ENCODE measurements around the gene GRIA3.

GRIA3 gene

GRCh38 chrX:123256378-123256777 is 72.3 kb downstream of the GRIA3 start:
- Histone ChIP-seq H2AFZ (ENCODE audit: low read depth, low read length) (no peak overlapping the region), H2BK15ac (ENCODE audit: low read depth, poor library complexity, severe bottlenecking) (no peak overlapping the region), H3K4me1 (ENCODE audit: control insufficient read depth, insufficient read depth, low read depth, low read length) (no peaks in the 10 kb centered on the region), H3K18ac (ENCODE audit: low read depth in 1 of 2, low read length in 2 of 2) (no peak overlapping the region), H3K36me3 (ENCODE audit: control insufficient read depth in 1 of 2, insufficient read depth in 2 of 2, low read depth in 1 of 2, low read length in 2 of 2) (peaks cover 0 to 31% of the 10 kb centered on the region in 2 experiments), H4K91ac (ENCODE audit: low read length) (no peak overlapping the region), H3K9ac (ENCODE audit: low read length) (no peak overlapping the region), H3K4me2 (ENCODE audit: low read length, poor library complexity, severe bottlenecking) (no peak overlapping the region), H3K27me3 (ENCODE audit: control insufficient read depth in 1 of 2, insufficient read depth in 1 of 2, low read length in 2 of 2) (no peaks in the 10 kb centered on the region), H2BK5ac (ENCODE audit: low read depth, low read length, poor library complexity, severe bottlenecking) (no peak overlapping the region), H3K4me3 (ENCODE audit: insufficient read depth in 1 of 2, low read depth in 1 of 2, low read length in 2 of 2) (no peak overlapping the region), H2AK5ac (ENCODE audit: low read length, severe bottlenecking) (no peak overlapping the region), H3K14ac (ENCODE audit: low read length in 2 of 2) (no peak overlapping the region), H4K8ac (ENCODE audit: low read length) (no peak overlapping the region), H2BK12ac (ENCODE audit: low read length in 2 of 2) (no peak overlapping the region), H3K27ac (ENCODE audit: low read length, poor library complexity, severe bottlenecking) (no peak overlapping the region), H3K9me3 (ENCODE audit: control insufficient read depth, low read length) (no peaks in the 10 kb centered on the region), H3K79me1 (replicated peaks; ENCODE audit: low read length, poor library complexity, severe bottlenecking) (no peaks in the 10 kb centered on the region), H3K4ac (ENCODE audit: low read depth in 1 of 2, low read length in 2 of 2) (no peak overlapping the region), H2BK120ac (ENCODE audit: low read depth, low read length) (no peak overlapping the region), H3K23ac (ENCODE audit: low read length in 2 of 2) (no peak overlapping the region)
- WGBS: 71% methylated on average over 1 of the region's 1 CpG
- no peak for DNase-seq

GRCh38 chrX:123260920-123261418 is 76.9 kb downstream of the GRIA3 start:
- Histone ChIP-seq H2BK5ac (ENCODE audit: low read depth, low read length, poor library complexity, severe bottlenecking) (no peak overlapping the region), H3K36me3 (ENCODE audit: control insufficient read depth in 1 of 2, insufficient read depth in 2 of 2, low read depth in 1 of 2, low read length in 2 of 2) (peaks cover 0 to 6% of the 10 kb centered on the region in 2 experiments), H3K9me3 (ENCODE audit: control insufficient read depth, low read length) (no peaks in the 10 kb centered on the region), H3K14ac (ENCODE audit: low read length in 2 of 2) (no peak overlapping the region), H3K4me1 (ENCODE audit: control insufficient read depth, insufficient read depth, low read depth, low read length) (no peaks in the 10 kb centered on the region), H2AK5ac (ENCODE audit: low read length, severe bottlenecking) (no peak overlapping the region), H3K27ac (ENCODE audit: low read length, poor library complexity, severe bottlenecking) (no peak overlapping the region), H2BK15ac (ENCODE audit: low read depth, poor library complexity, severe bottlenecking) (no peak overlapping the region), H3K9ac (ENCODE audit: low read length) (no peak overlapping the region), H4K8ac (ENCODE audit: low read length) (no peak overlapping the region), H3K18ac (ENCODE audit: low read depth in 1 of 2, low read length in 2 of 2) (no peak overlapping the region), H3K4me2 (ENCODE audit: low read length, poor library complexity, severe bottlenecking) (no peak overlapping the region), H3K4ac (ENCODE audit: low read depth in 1 of 2, low read length in 2 of 2) (no peak overlapping the region), H4K91ac (ENCODE audit: low read length) (no peak overlapping the region), H3K23ac (ENCODE audit: low read length in 2 of 2) (no peak overlapping the region), H2AFZ (ENCODE audit: low read depth, low read length) (no peak overlapping the region), H2BK120ac (ENCODE audit: low read depth, low read length) (no peak overlapping the region), H3K4me3 (ENCODE audit: insufficient read depth in 1 of 2, low read depth in 1 of 2, low read length in 2 of 2) (no peak overlapping the region), H3K79me1 (replicated peaks; ENCODE audit: low read length, poor library complexity, severe bottlenecking) (no peaks in the 10 kb centered on the region), H2BK12ac (ENCODE audit: low read length in 2 of 2) (no peak overlapping the region), H3K27me3 (ENCODE audit: control insufficient read depth in 1 of 2, insufficient read depth in 1 of 2, low read length in 2 of 2) (no peaks in the 10 kb centered on the region)
- WGBS: 100% methylated on average over 1 of the region's 5 CpGs
- no peak for DNase-seq

GRCh38 chrX:123263270-123263669 is 79.2 kb downstream of the GRIA3 start:
- Histone ChIP-seq H2BK15ac (ENCODE audit: low read depth, poor library complexity, severe bottlenecking) (no peak overlapping the region), H3K27me3 (ENCODE audit: control insufficient read depth in 1 of 2, insufficient read depth in 1 of 2, low read length in 2 of 2) (no peaks in the 10 kb centered on the region), H3K23ac (ENCODE audit: low read length in 2 of 2) (no peak overlapping the region), H3K4ac (ENCODE audit: low read depth in 1 of 2, low read length in 2 of 2) (no peak overlapping the region), H2BK120ac (ENCODE audit: low read depth, low read length) (no peak overlapping the region), H3K4me1 (ENCODE audit: control insufficient read depth, insufficient read depth, low read depth, low read length) (no peaks in the 10 kb centered on the region), H2BK5ac (ENCODE audit: low read depth, low read length, poor library complexity, severe bottlenecking) (no peak overlapping the region), H3K4me3 (ENCODE audit: insufficient read depth in 1 of 2, low read depth in 1 of 2, low read length in 2 of 2) (no peak overlapping the region), H3K27ac (ENCODE audit: low read length, poor library complexity, severe bottlenecking) (no peak overlapping the region), H3K9ac (ENCODE audit: low read length) (no peak overlapping the region), H2AK5ac (ENCODE audit: low read length, severe bottlenecking) (no peak overlapping the region), H4K91ac (ENCODE audit: low read length) (no peak overlapping the region), H3K36me3 (ENCODE audit: control insufficient read depth in 1 of 2, insufficient read depth in 2 of 2, low read depth in 1 of 2, low read length in 2 of 2) (no peaks in the 10 kb centered on the region), H3K4me2 (ENCODE audit: low read length, poor library complexity, severe bottlenecking) (no peak overlapping the region), H3K9me3 (ENCODE audit: control insufficient read depth, low read length) (no peaks in the 10 kb centered on the region), H3K14ac (ENCODE audit: low read length in 2 of 2) (no peak overlapping the region), H3K79me1 (replicated peaks; ENCODE audit: low read length, poor library complexity, severe bottlenecking) (no peaks in the 10 kb centered on the region), H4K8ac (ENCODE audit: low read length) (no peak overlapping the region), H2BK12ac (ENCODE audit: low read length in 2 of 2) (no peak overlapping the region), H3K18ac (ENCODE audit: low read depth in 1 of 2, low read length in 2 of 2) (no peak overlapping the region), H2AFZ (ENCODE audit: low read depth, low read length) (no peak overlapping the region)
- WGBS: 7% methylated on average over 4 of the region's 8 CpGs
- DNase-seq: no peak

DNA sequence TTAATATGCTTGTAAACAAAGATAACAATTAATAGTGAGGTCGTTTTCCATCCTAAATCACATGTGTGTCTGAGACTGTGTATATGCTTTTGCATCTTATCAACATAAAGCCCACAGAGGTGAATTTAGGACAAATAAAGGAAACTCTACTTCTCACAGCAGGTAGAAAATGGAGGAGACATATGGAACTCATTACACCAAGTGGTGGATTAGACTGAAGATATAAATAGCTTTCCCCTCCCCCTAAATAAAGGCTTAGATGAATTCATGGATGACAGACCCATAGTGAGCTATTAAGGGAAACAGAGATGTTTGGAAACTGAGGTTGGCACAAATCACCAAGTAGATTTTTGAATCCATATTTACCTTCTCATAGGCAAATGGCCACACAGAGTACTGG is 79.7 kb downstream of the GRIA3 start:
- no peak overlapping the region for H3K23ac ChIP-seq (ENCODE audit: low read length in 2 of 2)
- H4K8ac ChIP-seq (ENCODE audit: low read length): no peak overlapping the region
- no peak overlapping the region for H2BK5ac ChIP-seq (ENCODE audit: low read depth, low read length, poor library complexity, severe bottlenecking)
- H2BK12ac ChIP-seq (ENCODE audit: low read length in 2 of 2): no peak overlapping the region
- no peak for DNase-seq
- no peak overlapping the region for H3K14ac ChIP-seq (ENCODE audit: low read length in 2 of 2)
- no peak overlapping the region for H4K91ac ChIP-seq (ENCODE audit: low read length)
- H3K79me1 ChIP-seq (replicated peaks; ENCODE audit: low read length, poor library complexity, severe bottlenecking): no peaks in the 10 kb centered on the region
- H3K4me2 ChIP-seq (ENCODE audit: low read length, poor library complexity, severe bottlenecking): no peak overlapping the region
- H3K4ac ChIP-seq (ENCODE audit: low read depth in 1 of 2, low read length in 2 of 2): no peak overlapping the region
- no CpG with 5 or more reads among the region's 1 CpG for WGBS
- H2BK120ac ChIP-seq (ENCODE audit: low read depth, low read length): no peak overlapping the region
- H3K4me1 ChIP-seq (ENCODE audit: control insufficient read depth, insufficient read depth, low read depth, low read length): no peaks in the 10 kb centered on the region
- no peak overlapping the region for H2AFZ ChIP-seq (ENCODE audit: low read depth, low read length)
- no peak overlapping the region for H3K4me3 ChIP-seq (ENCODE audit: insufficient read depth in 1 of 2, low read depth in 1 of 2, low read length in 2 of 2)
- H3K9ac ChIP-seq (ENCODE audit: low read length): no peak overlapping the region
- no peak overlapping the region for H2AK5ac ChIP-seq (ENCODE audit: low read length, severe bottlenecking)
- no peak overlapping the region for H2BK15ac ChIP-seq (ENCODE audit: low read depth, poor library complexity, severe bottlenecking)
- no peaks in the 10 kb centered on the region for H3K9me3 ChIP-seq (ENCODE audit: control insufficient read depth, low read length)
- H3K18ac ChIP-seq (ENCODE audit: low read depth in 1 of 2, low read length in 2 of 2): no peak overlapping the region
- H3K27me3 ChIP-seq (ENCODE audit: control insufficient read depth in 1 of 2, insufficient read depth in 1 of 2, low read length in 2 of 2): no peaks in the 10 kb centered on the region
- no peaks in the 10 kb centered on the region for H3K36me3 ChIP-seq (ENCODE audit: control insufficient read depth in 1 of 2, insufficient read depth in 2 of 2, low read depth in 1 of 2, low read length in 2 of 2)
- no peak overlapping the region for H3K27ac ChIP-seq (ENCODE audit: low read length, poor library complexity, severe bottlenecking)
